Gastroesophageal sphincter (tissue), 3 donors: ENCODE measurements around the gene FHAD1.

Experiments used
- CTCF ChIP-seq, 4 experiments: fragments of 200-600 bp in 2 of 4; fragments of 450-650 bp in 2 of 4; sonication (generic) in 1 of 4; IDR thresholded peaks; one replicate each; pipeline ENCODE4 v1.5.1; 2017 to 2019; ENCODE audit warnings: antibody characterized with exemption in 4 of 4, mild to moderate bottlenecking in 2 of 4, moderate library complexity in 2 of 4
- EP300 ChIP-seq: sonication (generic); formaldehyde crosslinking; IDR thresholded peaks from one replicate; pipeline ENCODE4 v1.6.1; 2017; ENCODE audit warnings: antibody characterized with exemption, mild to moderate bottlenecking
- POLR2A ChIP-seq, 2 donors: fragments of 450-650 bp; IDR thresholded peaks; one replicate each; pipeline ENCODE4 v1.6.1; 2017; ENCODE audit warnings: antibody characterized with exemption in 2 of 2, mild to moderate bottlenecking in 2 of 2, moderate library complexity in 1 of 2
- POLR2AphosphoS5 ChIP-seq: sonication (generic); formaldehyde crosslinking; IDR thresholded peaks from one replicate; pipeline ENCODE4 v1.6.1; 2017; ENCODE audit warnings: antibody characterized with exemption

GRCh38 chr1:15442119-15442518 is 195.1 kb downstream of the FHAD1 start:
- no peak for TF ChIP-seq POLR2A (IDR thresholded peaks at IDR 0.05)
- no peak for TF ChIP-seq POLR2AphosphoS5
- no peak for TF ChIP-seq CTCF (IDR thresholded peaks at IDR 0.05)
- TF ChIP-seq EP300: no peak
